ENCODE measurements around the gene TEAD1.

DNA sequence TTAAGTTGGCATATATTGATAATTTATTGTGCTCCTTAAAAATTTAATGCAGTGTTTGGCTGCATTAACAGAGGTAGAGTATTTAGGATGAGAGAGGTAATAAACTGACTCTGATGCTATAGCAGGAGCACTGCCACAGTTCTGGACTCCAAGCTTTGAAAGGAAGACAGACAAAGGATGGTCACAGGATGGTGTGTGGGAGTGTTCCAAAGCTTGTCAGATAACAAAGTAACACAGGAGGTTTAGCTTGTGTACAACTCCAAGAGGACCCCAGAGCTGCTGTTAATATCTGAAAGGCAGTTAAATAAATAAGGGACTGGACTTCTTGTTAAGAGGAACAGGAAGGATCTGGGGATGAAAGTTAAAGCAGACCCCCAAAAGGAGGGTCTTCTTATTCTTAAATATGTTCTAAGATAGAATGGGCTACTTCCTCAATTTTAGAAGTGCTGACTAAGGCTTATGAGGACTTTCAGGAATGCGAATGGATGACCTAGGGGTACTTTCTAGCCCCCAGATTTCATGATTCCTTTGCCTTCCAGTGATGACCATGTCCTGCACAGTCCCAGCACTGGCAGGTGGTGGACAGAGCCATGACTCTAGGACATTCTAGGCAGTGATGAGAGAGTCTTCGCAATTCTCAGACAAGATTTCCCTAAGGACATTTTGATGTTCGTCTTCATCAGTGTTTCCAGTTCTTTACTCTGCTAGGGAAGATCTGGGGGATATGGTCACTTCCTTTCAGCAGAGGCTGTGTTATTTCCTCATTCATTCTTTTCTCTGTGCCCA lies 185.8 kb downstream of the TEAD1 start:
- TF ChIP-seq, protein P1, sequence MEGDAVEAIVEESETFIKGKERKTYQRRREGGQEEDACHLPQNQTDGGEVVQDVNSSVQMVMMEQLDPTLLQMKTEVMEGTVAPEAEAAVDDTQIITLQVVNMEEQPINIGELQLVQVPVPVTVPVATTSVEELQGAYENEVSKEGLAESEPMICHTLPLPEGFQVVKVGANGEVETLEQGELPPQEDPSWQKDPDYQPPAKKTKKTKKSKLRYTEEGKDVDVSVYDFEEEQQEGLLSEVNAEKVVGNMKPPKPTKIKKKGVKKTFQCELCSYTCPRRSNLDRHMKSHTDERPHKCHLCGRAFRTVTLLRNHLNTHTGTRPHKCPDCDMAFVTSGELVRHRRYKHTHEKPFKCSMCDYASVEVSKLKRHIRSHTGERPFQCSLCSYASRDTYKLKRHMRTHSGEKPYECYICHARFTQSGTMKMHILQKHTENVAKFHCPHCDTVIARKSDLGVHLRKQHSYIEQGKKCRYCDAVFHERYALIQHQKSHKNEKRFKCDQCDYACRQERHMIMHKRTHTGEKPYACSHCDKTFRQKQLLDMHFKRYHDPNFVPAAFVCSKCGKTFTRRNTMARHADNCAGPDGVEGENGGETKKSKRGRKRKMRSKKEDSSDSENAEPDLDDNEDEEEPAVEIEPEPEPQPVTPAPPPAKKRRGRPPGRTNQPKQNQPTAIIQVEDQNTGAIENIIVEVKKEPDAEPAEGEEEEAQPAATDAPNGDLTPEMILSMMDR (IDR thresholded peaks at IDR 0.05), result no peak
- TF ChIP-seq POLR2A (IDR thresholded peaks at IDR 0.05) (no peak), EP300 (IDR thresholded peaks at IDR 0.05) (no peak), POLR2AphosphoS5 (IDR thresholded peaks at IDR 0.05) (no peak)
